CD4-positive, alpha-beta T cell treated with Interleukin-10 for 1 hour (primary cell): ENCODE measurements around the gene MRNIP.

ENCODE experiments used
- DNase-seq: peaks from one replicate; pipeline ENCODE4 v3.0.0-alpha.2; 2020

MRNIP gene

GRCh38 chr5:179820127-179820482 is 38.5 kb downstream of the MRNIP start:
- no peak for DNase-seq

- DNase-seq, result no peak
Measured at GRCh38 chr5:179819296-179820126, 39.1 kb downstream of the MRNIP start.

GRCh38 chr5:179818746-179819295 is 39.8 kb downstream of the MRNIP start:
- peak; percentile 93 for DNase-seq

GRCh38 chr5:179817890-179818745 is 40.5 kb downstream of the MRNIP start:
- DNase-seq, result no peak

- DNase-seq, result no peak
Measured at GRCh38 chr5:179817470-179817840, 41.2 kb downstream of the MRNIP start.

GRCh38 chr5:179816796-179817469 is 41.7 kb downstream of the MRNIP start:
- DNase-seq, result no peak

GRCh38 chr5:179816401-179816795 is 42.2 kb downstream of the MRNIP start:
- no peak for DNase-seq

- no peak for DNase-seq
Measured at GRCh38 chr5:179815491-179816249, 42.9 kb downstream of the MRNIP start.

- DNase-seq, result no peak
Measured at GRCh38 chr5:179814090-179814489, 44.5 kb downstream of the MRNIP start.

- DNase-seq, result no peak
Measured at GRCh38 chr5:179812997-179813607, 45.5 kb downstream of the MRNIP start.

GRCh38 chr5:179812135-179812825 is 46.3 kb downstream of the MRNIP start:
- DNase-seq, result no peak

GRCh38 chr5:179806250-179807048 is 52.2 kb downstream of the MRNIP start, which contains the start of gene MGAT4B:
MGAT4B (minus strand) TSS chr5:179806866; CDS start chr5:179806583, 283 bp downstream.
- peak; percentile 71 for DNase-seq

- DNase-seq, result peak; percentile 44
Measured at GRCh38 chr5:179805529-179806249, 52.9 kb downstream of the MRNIP start.

- DNase-seq, result no peak
Measured at GRCh38 chr5:179805070-179805528, 53.5 kb downstream of the MRNIP start.

GRCh38 chr5:179804555-179804947 is 54.1 kb downstream of the MRNIP start:
- no peak for DNase-seq

- peak; percentile 41 for DNase-seq
Measured at GRCh38 chr5:179803651-179804554, 54.7 kb downstream of the MRNIP start.

GRCh38 chr5:179802950-179803562 is 55.6 kb downstream of the MRNIP start:
- DNase-seq, result no peak
